ENCODE results near the gene CASP3. TPM values are rescaled to one million over a fixed set of nuclear protein-coding genes. Genes with fewer than 3 reads are reported as not detected.
"Not testable (repeated sequence)": the region's sequence is repeated elsewhere in the genome, so short reads cannot be mapped to it uniquely, and the experiment has no call there.

The CASP3 gene
- total RNA-seq, 1 experiment from 2014 or later = 11.4 TPM

DNA sequence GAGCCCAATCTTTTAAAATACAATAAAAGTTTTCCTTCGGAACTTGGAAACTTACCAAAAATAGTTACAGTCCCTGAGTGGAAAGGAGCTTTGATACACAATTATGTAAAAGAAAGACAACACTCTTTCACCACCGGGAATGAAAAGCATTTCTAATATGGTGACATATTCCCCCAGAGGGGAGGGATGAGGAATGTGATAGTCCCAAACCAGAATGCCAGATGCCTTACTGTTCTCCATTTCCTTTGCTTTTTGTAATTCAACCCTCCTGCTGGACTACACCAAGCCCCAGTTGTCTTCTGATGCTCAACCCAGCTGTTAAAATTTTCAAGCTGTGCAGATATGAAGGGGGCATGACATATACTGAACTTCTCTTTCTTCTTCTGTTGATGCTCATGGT lies 4.4 kb upstream of the CASP3 start:
- no peak overlapping the region for H2AFZ ChIP-seq (ENCODE audit: low read depth, low read length, poor library complexity, severe bottlenecking)
- ChIA-PET POLR2A (no interaction called here), RAD21 (ENCODE audit: low non-redundant PET in 1 of 2, low total read pairs in 2 of 2, uncharacterized antibody in 2 of 2, unreplicated experiment in 2 of 2) (no interaction called here), CTCF (no interaction called here)
- peaks cover 12% of the 10 kb centered on the region for H3K79me2 ChIP-seq (ENCODE audit: insufficient read depth, low read length)
- no peaks in the 10 kb centered on the region for H3K27me3 ChIP-seq (ENCODE audit: insufficient read depth, low read length)
- H3K9me2 ChIP-seq (ENCODE audit: insufficient read depth) = no peaks in the 10 kb centered on the region
- TF ChIP-seq POLR2AphosphoS5 (IDR thresholded peaks at IDR 0.05; ENCODE audit: low read depth, low read length) (no peak), TCF7L2 (IDR thresholded peaks at IDR 0.05; ENCODE audit: borderline replicate concordance, extremely low read depth, insufficient read depth, insufficient read length) (no peak), POLR2A (IDR thresholded peaks at IDR 0.05; ENCODE audit: borderline replicate concordance, extremely low read depth, insufficient read depth, insufficient read length) (no peak), CEBPB (IDR thresholded peaks at IDR 0.05; ENCODE audit: low read depth) (no peak), FOSL1 (IDR thresholded peaks at IDR 0.05; ENCODE audit: low read depth) (no peak), JUND (IDR thresholded peaks at IDR 0.05) (no peak), YY1 (IDR thresholded peaks at IDR 0.05; ENCODE audit: extremely low read depth, insufficient replicate concordance, low read depth, low read length) (no peak), SIN3A (IDR thresholded peaks at IDR 0.05; ENCODE audit: low read depth) (no peak), RAD21 (IDR thresholded peaks at IDR 0.05; ENCODE audit: low read depth) (no peak), EZH2phosphoT487 (IDR thresholded peaks at IDR 0.05; ENCODE audit: borderline replicate concordance) (no peak), SRF (IDR thresholded peaks at IDR 0.05; ENCODE audit: low read depth) (no peak)
- TF ChIP-seq, protein P1, sequence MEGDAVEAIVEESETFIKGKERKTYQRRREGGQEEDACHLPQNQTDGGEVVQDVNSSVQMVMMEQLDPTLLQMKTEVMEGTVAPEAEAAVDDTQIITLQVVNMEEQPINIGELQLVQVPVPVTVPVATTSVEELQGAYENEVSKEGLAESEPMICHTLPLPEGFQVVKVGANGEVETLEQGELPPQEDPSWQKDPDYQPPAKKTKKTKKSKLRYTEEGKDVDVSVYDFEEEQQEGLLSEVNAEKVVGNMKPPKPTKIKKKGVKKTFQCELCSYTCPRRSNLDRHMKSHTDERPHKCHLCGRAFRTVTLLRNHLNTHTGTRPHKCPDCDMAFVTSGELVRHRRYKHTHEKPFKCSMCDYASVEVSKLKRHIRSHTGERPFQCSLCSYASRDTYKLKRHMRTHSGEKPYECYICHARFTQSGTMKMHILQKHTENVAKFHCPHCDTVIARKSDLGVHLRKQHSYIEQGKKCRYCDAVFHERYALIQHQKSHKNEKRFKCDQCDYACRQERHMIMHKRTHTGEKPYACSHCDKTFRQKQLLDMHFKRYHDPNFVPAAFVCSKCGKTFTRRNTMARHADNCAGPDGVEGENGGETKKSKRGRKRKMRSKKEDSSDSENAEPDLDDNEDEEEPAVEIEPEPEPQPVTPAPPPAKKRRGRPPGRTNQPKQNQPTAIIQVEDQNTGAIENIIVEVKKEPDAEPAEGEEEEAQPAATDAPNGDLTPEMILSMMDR (IDR thresholded peaks at IDR 0.05 in 2 of 3, conservative IDR thresholded peaks at IDR 0.05 in 1 of 3; ENCODE audit: borderline replicate concordance in 1 of 3, insufficient read depth in 1 of 3, low read depth in 2 of 3, low read length in 2 of 3) = no peak
- TF ChIP-seq, protein P2, sequence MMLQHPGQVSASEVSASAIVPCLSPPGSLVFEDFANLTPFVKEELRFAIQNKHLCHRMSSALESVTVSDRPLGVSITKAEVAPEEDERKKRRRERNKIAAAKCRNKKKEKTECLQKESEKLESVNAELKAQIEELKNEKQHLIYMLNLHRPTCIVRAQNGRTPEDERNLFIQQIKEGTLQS (IDR thresholded peaks at IDR 0.05) = no peak
- TF ChIP-seq, protein P3, sequence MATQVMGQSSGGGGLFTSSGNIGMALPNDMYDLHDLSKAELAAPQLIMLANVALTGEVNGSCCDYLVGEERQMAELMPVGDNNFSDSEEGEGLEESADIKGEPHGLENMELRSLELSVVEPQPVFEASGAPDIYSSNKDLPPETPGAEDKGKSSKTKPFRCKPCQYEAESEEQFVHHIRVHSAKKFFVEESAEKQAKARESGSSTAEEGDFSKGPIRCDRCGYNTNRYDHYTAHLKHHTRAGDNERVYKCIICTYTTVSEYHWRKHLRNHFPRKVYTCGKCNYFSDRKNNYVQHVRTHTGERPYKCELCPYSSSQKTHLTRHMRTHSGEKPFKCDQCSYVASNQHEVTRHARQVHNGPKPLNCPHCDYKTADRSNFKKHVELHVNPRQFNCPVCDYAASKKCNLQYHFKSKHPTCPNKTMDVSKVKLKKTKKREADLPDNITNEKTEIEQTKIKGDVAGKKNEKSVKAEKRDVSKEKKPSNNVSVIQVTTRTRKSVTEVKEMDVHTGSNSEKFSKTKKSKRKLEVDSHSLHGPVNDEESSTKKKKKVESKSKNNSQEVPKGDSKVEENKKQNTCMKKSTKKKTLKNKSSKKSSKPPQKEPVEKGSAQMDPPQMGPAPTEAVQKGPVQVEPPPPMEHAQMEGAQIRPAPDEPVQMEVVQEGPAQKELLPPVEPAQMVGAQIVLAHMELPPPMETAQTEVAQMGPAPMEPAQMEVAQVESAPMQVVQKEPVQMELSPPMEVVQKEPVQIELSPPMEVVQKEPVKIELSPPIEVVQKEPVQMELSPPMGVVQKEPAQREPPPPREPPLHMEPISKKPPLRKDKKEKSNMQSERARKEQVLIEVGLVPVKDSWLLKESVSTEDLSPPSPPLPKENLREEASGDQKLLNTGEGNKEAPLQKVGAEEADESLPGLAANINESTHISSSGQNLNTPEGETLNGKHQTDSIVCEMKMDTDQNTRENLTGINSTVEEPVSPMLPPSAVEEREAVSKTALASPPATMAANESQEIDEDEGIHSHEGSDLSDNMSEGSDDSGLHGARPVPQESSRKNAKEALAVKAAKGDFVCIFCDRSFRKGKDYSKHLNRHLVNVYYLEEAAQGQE (IDR thresholded peaks at IDR 0.05; ENCODE audit: low read depth) = no peak
- ATAC-seq (no peak), DNase-seq (ENCODE audit: low read depth, low spot score) (no peak)
- H3K9me3 ChIP-seq (ENCODE audit: control insufficient read depth in 1 of 2, insufficient read depth in 1 of 2, low read depth in 1 of 2, low read length in 2 of 2) = no peaks in the 10 kb centered on the region
- no TSS peak for BruUV-seq (replicated peaks)
- H3K27ac ChIP-seq (ENCODE audit: low read depth, low read length) = no peak overlapping the region
- H3K4me2 ChIP-seq (ENCODE audit: low read length) = no peak overlapping the region
- no peaks in the 10 kb centered on the region for H4K20me1 ChIP-seq (ENCODE audit: insufficient read depth)
- H3K9ac ChIP-seq (ENCODE audit: low read length) = no peak overlapping the region
- intact Hi-C loops (cut with micrococcal nuclease) = no loop called here
- H3K4me3 ChIP-seq (replicated peaks in 1 of 2; ENCODE audit: low read depth in 1 of 2, low read length in 2 of 2) = no peak overlapping the region
- H3K4me1 ChIP-seq (ENCODE audit: control insufficient read depth in 1 of 2, insufficient read depth in 2 of 2, low read length in 2 of 2) = peaks cover 0 to 3% of the 10 kb centered on the region in 2 experiments; a peak in 1 of 4 replicates
- no peaks in the 10 kb centered on the region for H3K36me3 ChIP-seq (ENCODE audit: control insufficient read depth in 1 of 2, insufficient read depth in 2 of 2, low read length in 2 of 2)

DNA sequence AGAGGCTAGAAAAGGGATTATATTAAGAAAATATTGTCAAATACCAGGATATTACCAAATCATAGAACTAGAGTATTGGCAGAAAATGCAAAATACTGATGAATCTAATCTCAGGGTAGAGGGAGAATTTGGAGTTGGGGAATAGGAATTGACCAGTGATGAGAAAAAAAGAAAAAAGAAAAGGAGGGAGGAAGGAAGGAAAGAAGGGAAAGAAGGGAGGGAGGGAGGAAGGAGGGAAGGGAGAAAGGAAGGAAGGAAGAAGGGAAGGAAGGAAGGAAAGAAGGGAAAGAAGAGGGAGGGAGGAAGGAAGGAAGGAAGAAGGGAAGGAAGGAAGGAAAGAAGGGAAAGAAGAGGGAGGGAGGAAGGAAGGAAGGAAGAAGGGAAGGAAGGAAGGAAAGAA lies 3.4 kb upstream of the CASP3 start:
- H3K9ac ChIP-seq (ENCODE audit: low read length); H3K4me3 ChIP-seq (replicated peaks in 1 of 2; ENCODE audit: low read depth in 1 of 2, low read length in 2 of 2); ATAC-seq; H4K20me1 ChIP-seq (ENCODE audit: insufficient read depth); H3K9me2 ChIP-seq (ENCODE audit: insufficient read depth); H3K27ac ChIP-seq (ENCODE audit: low read depth, low read length); BruUV-seq (replicated peaks); intact Hi-C loops (cut with micrococcal nuclease); H2AFZ ChIP-seq (ENCODE audit: low read depth, low read length, poor library complexity, severe bottlenecking); H3K27me3 ChIP-seq (ENCODE audit: insufficient read depth, low read length); POLR2A ChIA-PET; DNase-seq (ENCODE audit: low read depth, low spot score); RAD21 ChIA-PET (ENCODE audit: low non-redundant PET in 1 of 2, low total read pairs in 2 of 2, uncharacterized antibody in 2 of 2, unreplicated experiment in 2 of 2); H3K36me3 ChIP-seq (ENCODE audit: control insufficient read depth in 1 of 2, insufficient read depth in 2 of 2, low read length in 2 of 2); H3K9me3 ChIP-seq (ENCODE audit: control insufficient read depth in 1 of 2, insufficient read depth in 1 of 2, low read depth in 1 of 2, low read length in 2 of 2); CTCF ChIA-PET; H3K4me2 ChIP-seq (ENCODE audit: low read length): not testable (repeated sequence)
- Histone ChIP-seq H3K79me2 (ENCODE audit: insufficient read depth, low read length) (peaks cover 21% of the 10 kb centered on the region), H3K4me1 (ENCODE audit: control insufficient read depth in 1 of 2, insufficient read depth in 2 of 2, low read length in 2 of 2) (peaks cover 3 to 11% of the 10 kb centered on the region in 2 experiments; a peak in 2 of 4 replicates)

Measured in HCT116 (cell line).